T-cell (primary cell): ENCODE data around the gene FABP3. TPM values are rescaled to one million over a fixed set of nuclear protein-coding genes. Genes with fewer than 3 reads are reported as not detected.
A peak's percentile ranks its signal among the peaks of the same experiment; 100 is the strongest.

Source experiments
- ATAC-seq, 4 experiments: fragments of 200-7000 bp in 3 of 4; fragments of 150-1000 bp in 1 of 4; cut with Tn5 transposase; replicated peaks in 1 of 4; 1 replicate in 3 of 4; 2 replicates in 1 of 4; pipeline ENCODE4 v1.10.0; 2021; ENCODE audit warnings: moderate library complexity in 3 of 4, mild to moderate bottlenecking in 2 of 4, moderate number of reproducible peaks in 1 of 4
- CTCF ChIA-PET, 2 donors: fragments of 300-600 bp; sonication (Branson Sonifier 250); formaldehyde crosslinking; loops; one replicate each; lab custom pipeline; 2022; ENCODE audit warnings: antibody characterized with exemption in 2 of 2; lab: Charles Lee
- POLR2A ChIA-PET, 2 donors: fragments of 300-600 bp; sonication (Branson Sonifier 250); formaldehyde crosslinking; loops; one replicate each; lab custom pipeline; 2022; ENCODE audit warnings: antibody characterized with exemption in 2 of 2; lab: Charles Lee
- DNase-seq, 35 experiments: peaks; one replicate each; pipeline versions ENCODE4 v3.0.0 to v3.0.0-alpha.2; 2013 to 2023
- H3K27ac ChIP-seq: one replicate; pipeline ENCODE4 v1.5.1; 2013; ENCODE audit warnings: low read length
- H3K27me3 ChIP-seq, 2 experiments: replicated peaks in 1 of 2; 1 replicate in 1 of 2; 2 replicates in 1 of 2; pipeline versions ENCODE4 v1.6.1 to v1.7.0; 2013; ENCODE audit warnings: low read length in 1 of 2, mixed read lengths in 1 of 2; ENCODE audit not compliant: control insufficient read depth in 2 of 2, insufficient read depth in 2 of 2; ENCODE audit errors: extremely low read depth in 1 of 2
- H3K36me3 ChIP-seq, 2 donors: 1 replicate in 1 of 2; 2 replicates in 1 of 2; pipeline versions ENCODE4 v1.6.1 to v1.7.0; 2013; ENCODE audit warnings: low read length in 1 of 2; ENCODE audit not compliant: control insufficient read depth in 2 of 2, insufficient read depth in 1 of 2; ENCODE audit errors: extremely low read depth in 1 of 2
- H3K4me1 ChIP-seq, 2 experiments: 1 replicate in 1 of 2; 2 replicates in 1 of 2; pipeline versions ENCODE4 v1.6.1 to v1.7.0; 2013; ENCODE audit warnings: low read length in 2 of 2, mixed read lengths in 1 of 2; ENCODE audit not compliant: insufficient read depth in 2 of 2, control insufficient read depth in 1 of 2; ENCODE audit errors: extremely low read depth in 1 of 2
- H3K4me3 ChIP-seq, 2 donors: 1 replicate in 1 of 2; 2 replicates in 1 of 2; pipeline versions ENCODE4 v1.5.1 to v1.7.0; 2013; ENCODE audit warnings: mild to moderate bottlenecking in 2 of 2, low read length in 1 of 2, moderate library complexity in 1 of 2; ENCODE audit not compliant: control insufficient read depth in 1 of 2; ENCODE audit errors: extremely low read depth in 1 of 2
- H3K9me3 ChIP-seq: 2 replicates; pipeline ENCODE4 v1.7.0; 2013
- H3K27ac Mint-ChIP-seq, 2 donors: one replicate each; pipeline ENCODE4 v1.8.0; 2020 to 2021; ENCODE audit warnings: mild to moderate bottlenecking in 2 of 2, mixed read lengths in 2 of 2
- H3K27me3 Mint-ChIP-seq, 2 donors: one replicate each; pipeline ENCODE4 v1.8.0; 2021 to 2022; ENCODE audit warnings: mixed read lengths in 2 of 2
- H3K36me3 Mint-ChIP-seq: one replicate; pipeline ENCODE4 v1.8.0; 2021; ENCODE audit warnings: mixed read lengths
- H3K4me1 Mint-ChIP-seq, 3 donors: one replicate each; pipeline ENCODE4 v1.8.0; 2020 to 2022; ENCODE audit warnings: mixed read lengths in 3 of 3, mild to moderate bottlenecking in 1 of 3
- H3K4me3 Mint-ChIP-seq, 3 donors: one replicate each; pipeline ENCODE4 v1.8.0; 2020 to 2022; ENCODE audit warnings: mild to moderate bottlenecking in 3 of 3, mixed read lengths in 3 of 3, moderate library complexity in 3 of 3
- H3K9me3 Mint-ChIP-seq, 3 donors: one replicate each; pipeline ENCODE4 v1.8.0; 2020 to 2022; ENCODE audit warnings: mixed read lengths in 3 of 3
- WGBS: methylation state at CpG from one replicate; pipeline ENCODE4 v1.1.5; 2013; ENCODE audit warnings: missing lambda C conversion rate; ENCODE audit not compliant: insufficient coverage; 5-methylcytosine and 5-hydroxymethylcytosine counted together
- total RNA-seq, 35 experiments: library from RNA in 6 of 35; stranded (reverse) in 6 of 35; fragments of 120-200 nt in 1 of 35; gene quantifications; one replicate each; pipeline versions ENCODE4 v1.2.1 to v1.2.4 and lab custom pipeline; 2013 to 2026

The FABP3 gene
- total RNA-seq, 5 donors from 2014 or later (not counting 1 experiment from before 2014, with no cell fraction given) = 0.53 TPM; not detected in 4

GRCh38 chr1:31336687-31337467 is 36.0 kb downstream of the FABP3 start:
- POLR2A ChIA-PET = no interaction called here
- peaks cover 0 to 5% (median 2%) of the 10 kb centered on the region in 3 donors for H3K4me1 Mint-ChIP-seq
- 90% methylated on average over 2 of the region's 10 CpGs for WGBS

GRCh38 chr1:31335007-31335406 is 37.9 kb downstream of the FABP3 start:
- POLR2A ChIA-PET = no interaction called here
- Histone ChIP-seq H3K4me1 (no peaks in the 10 kb centered on the region), H3K9me3 (no peaks in the 10 kb centered on the region), H3K4me3 (no peak overlapping the region), H3K36me3 (peaks cover 0 to 11% of the 10 kb centered on the region in 2 donors), H3K27me3 (no peaks in the 10 kb centered on the region), H3K27ac (no peak overlapping the region)
- Mint-ChIP-seq H3K27me3 (no peaks in the 10 kb centered on the region), H3K27ac (no peak overlapping the region), H3K4me3 (no peak overlapping the region), H3K4me1 (peaks cover 0 to 5% (median 2%) of the 10 kb centered on the region in 3 donors), H3K36me3 (peaks cover 29% of the 10 kb centered on the region), H3K9me3 (no peaks in the 10 kb centered on the region)
- no peak for ATAC-seq
- CTCF ChIA-PET = no interaction called here
- peak in 2 of 35 experiments; percentile 2 to 35 for DNase-seq

More at GRCh38 chr1:31336687-31337467, 36.0 kb downstream of the FABP3 start:
- H3K36me3 ChIP-seq = peaks cover 0 to 11% of the 10 kb centered on the region in 2 donors
- H3K27ac ChIP-seq = no peak overlapping the region
- CTCF ChIA-PET = no interaction called here
- Mint-ChIP-seq H3K27ac (no peak overlapping the region), H3K9me3 (no peaks in the 10 kb centered on the region), H3K4me3 (no peak overlapping the region), H3K27me3 (no peaks in the 10 kb centered on the region), H3K36me3 (peaks cover 27% of the 10 kb centered on the region)
- H3K27me3 ChIP-seq = no peaks in the 10 kb centered on the region
- H3K4me1 ChIP-seq = no peaks in the 10 kb centered on the region
- no peak for ATAC-seq
- no peak overlapping the region for H3K4me3 ChIP-seq
- no peak for DNase-seq
- no peaks in the 10 kb centered on the region for H3K9me3 ChIP-seq

- Mint-ChIP-seq H3K27me3 (no peaks in the 10 kb centered on the region), H3K4me3 (no peak overlapping the region), H3K27ac (no peak overlapping the region), H3K9me3 (no peaks in the 10 kb centered on the region), H3K4me1 (no peaks in the 10 kb centered on the region), H3K36me3 (peaks cover 16% of the 10 kb centered on the region)
- Histone ChIP-seq H3K4me1 (no peaks in the 10 kb centered on the region), H3K4me3 (no peak overlapping the region), H3K9me3 (no peaks in the 10 kb centered on the region), H3K27me3 (no peaks in the 10 kb centered on the region), H3K27ac (no peak overlapping the region), H3K36me3 (peaks cover 0 to 12% of the 10 kb centered on the region in 2 donors)
- DNase-seq = no peak
- 83% methylated on average over 1 of the region's 3 CpGs for WGBS
- ChIA-PET POLR2A (no interaction called here), CTCF (interaction anchor here (0.5 to 0.6 kb wide), 3 partner anchors 163 to 1073 kb away, joined by 3 to 4 read pairs (median 4); no protein-coding TSS in a partner anchor)
- ATAC-seq = no peak
Observed at GRCh38 chr1:31327381-31327780, 45.5 kb downstream of the FABP3 start.

- no CpG with 5 or more reads among the region's 1 CpG for WGBS
- H3K9me3 Mint-ChIP-seq = no peaks in the 10 kb centered on the region
- H3K9me3 ChIP-seq = no peaks in the 10 kb centered on the region
- H3K27ac ChIP-seq = no peak overlapping the region
- ATAC-seq (no peak), DNase-seq (no peak)
- no peaks in the 10 kb centered on the region for H3K4me1 ChIP-seq
- ChIA-PET CTCF (interaction anchor here in 1 of 2 donors (0.6 kb wide), 1 partner anchor 519 kb away, joined by 4 read pairs; no protein-coding TSS in a partner anchor), POLR2A (no interaction called here)
- H3K27ac Mint-ChIP-seq = no peak overlapping the region
- H3K27me3 ChIP-seq = no peaks in the 10 kb centered on the region
- H3K4me1 Mint-ChIP-seq = no peaks in the 10 kb centered on the region
- peaks cover 0 to 18% of the 10 kb centered on the region in 2 donors for H3K36me3 ChIP-seq
- H3K27me3 Mint-ChIP-seq = no peaks in the 10 kb centered on the region
- H3K4me3 ChIP-seq = no peak overlapping the region
- H3K4me3 Mint-ChIP-seq = no peak overlapping the region
- peaks cover 18% of the 10 kb centered on the region for H3K36me3 Mint-ChIP-seq
Observed at GRCh38 chr1:31326461-31326860, 46.4 kb downstream of the FABP3 start.

- Mint-ChIP-seq H3K4me1 (no peaks in the 10 kb centered on the region), H3K4me3 (no peak overlapping the region), H3K27me3 (no peaks in the 10 kb centered on the region), H3K9me3 (no peaks in the 10 kb centered on the region), H3K27ac (no peak overlapping the region), H3K36me3 (peaks cover 29% of the 10 kb centered on the region)
- DNase-seq (no peak), ATAC-seq (no peak)
- 100% methylated on average over 3 of the region's 3 CpGs for WGBS
- ChIA-PET CTCF (no interaction called here), POLR2A (no interaction called here)
- Histone ChIP-seq H3K27me3 (no peaks in the 10 kb centered on the region), H3K27ac (no peak overlapping the region), H3K36me3 (peaks cover 0 to 26% of the 10 kb centered on the region in 2 donors), H3K4me1 (no peaks in the 10 kb centered on the region), H3K9me3 (no peaks in the 10 kb centered on the region), H3K4me3 (no peak overlapping the region)
Observed at GRCh38 chr1:31324992-31325391, 47.9 kb downstream of the FABP3 start.

- Histone ChIP-seq H3K27me3 (no peaks in the 10 kb centered on the region), H3K27ac (no peak overlapping the region), H3K4me1 (no peaks in the 10 kb centered on the region), H3K36me3 (peaks cover 0 to 29% of the 10 kb centered on the region in 2 donors), H3K4me3 (no peak overlapping the region), H3K9me3 (no peaks in the 10 kb centered on the region)
- ATAC-seq (no peak), DNase-seq (no peak)
- Mint-ChIP-seq H3K27me3 (no peaks in the 10 kb centered on the region), H3K4me1 (no peaks in the 10 kb centered on the region), H3K27ac (no peak overlapping the region), H3K4me3 (no peak overlapping the region), H3K9me3 (no peaks in the 10 kb centered on the region), H3K36me3 (peaks cover 36% of the 10 kb centered on the region)
- CTCF ChIA-PET = no interaction called here
- WGBS = 95% methylated on average over 3 of the region's 4 CpGs
- POLR2A ChIA-PET = no interaction called here
Observed at GRCh38 chr1:31324093-31324492, 48.8 kb downstream of the FABP3 start.
